Measurements from ENCODE around the gene FOXJ3. TPM values are rescaled to one million over a fixed set of nuclear protein-coding genes. Genes with fewer than 3 reads are reported as not detected.

Gene FOXJ3
- total and polyA plus RNA-seq, 2 of the 4 experiments (the other 2 are of a cell fraction), result 16.7 to 30.5 TPM

- Histone ChIP-seq H4K8ac (ENCODE audit: low read depth in 2 of 2, low read length in 2 of 2) (no peak overlapping the region), H3K79me1 (ENCODE audit: low read depth in 1 of 2, low read length in 2 of 2) (no peaks in the 10 kb centered on the region), H2BK120ac (ENCODE audit: low read depth, low read length) (no peak overlapping the region), H3K27me3 (ENCODE audit: control insufficient read depth, insufficient read depth, low read length) (peaks cover 32% of the 10 kb centered on the region), H2AK9ac (replicated peaks; ENCODE audit: low read depth, low read length, poor library complexity) (no peak overlapping the region), H4K20me1 (ENCODE audit: insufficient read depth, low read length) (no peaks in the 10 kb centered on the region), H3K36me3 (ENCODE audit: control insufficient read depth, insufficient read depth, low read length) (no peaks in the 10 kb centered on the region), H3K4me3 (ENCODE audit: insufficient read depth, low read depth, low read length) (no peak overlapping the region), H3K9me1 (ENCODE audit: insufficient read depth, low read length) (0 out of 2 replicates have a peak, but pooled peaks cover 3% of the 10 kb centered on the region), H3K9me3 (ENCODE audit: control insufficient read depth, insufficient read depth, low read length) (no peaks in the 10 kb centered on the region), H2BK20ac (ENCODE audit: low read depth, low read length) (no peak overlapping the region), H3K18ac (ENCODE audit: low read depth, low read length) (no peak overlapping the region), H2AFZ (replicated peaks; ENCODE audit: low read length, poor library complexity) (no peak overlapping the region), H3K56ac (ENCODE audit: extremely low read depth, insufficient read depth, low read length) (no peak overlapping the region), H3K23ac (ENCODE audit: low read depth, low read length) (no peak overlapping the region), H3K4me1 (ENCODE audit: control insufficient read depth, insufficient read depth, low read length) (no peaks in the 10 kb centered on the region), H3K27ac (ENCODE audit: insufficient read depth, low read length) (no peak overlapping the region), H2BK5ac (ENCODE audit: low read depth, low read length, poor library complexity, severe bottlenecking) (no peak overlapping the region), H3K14ac (replicated peaks; ENCODE audit: low read depth, low read length) (no peak overlapping the region), H3K4me2 (ENCODE audit: low read depth, low read length) (no peak overlapping the region), H3K4ac (ENCODE audit: low read depth, low read length) (no peak overlapping the region), H2BK15ac (ENCODE audit: low read depth, low read length) (no peak overlapping the region), H4K91ac (ENCODE audit: insufficient read depth, low read depth, low read length) (no peak overlapping the region), H3K9ac (ENCODE audit: low read depth, low read length) (no peak overlapping the region), H2AK5ac (ENCODE audit: low read depth, low read length) (no peak overlapping the region), H4K5ac (ENCODE audit: low read depth, low read length) (no peak overlapping the region)
- intact Hi-C loops (cut with micrococcal nuclease) (no loop called here), in situ Hi-C loops (cut with MboI; ENCODE audit: low sequenced_read_pairs) (no loop called here), dilution Hi-C loops (cut with HindIII; ENCODE audit: low sequenced_read_pairs, unreplicated experiment) (no loop called here)
- WGBS, 2 experiments (ENCODE audit: extremely low coverage in 2 of 2, insufficient read length in 1 of 2), result no CpG with 5 or more reads among the region's 6 CpGs
- DNase-seq (no peak), ATAC-seq (ENCODE audit: low read depth) (no peak)
- CTCF ChIA-PET, result no interaction called here
- POLR2A ChIA-PET (ENCODE audit: unreplicated experiment), result no interaction called here
- TF ChIP-seq MAZ (IDR thresholded peaks at IDR 0.05; ENCODE audit: borderline replicate concordance, low read depth, low read length) (no peak), MXI1 (IDR thresholded peaks at IDR 0.05; ENCODE audit: borderline replicate concordance, low read depth, low read length) (no peak), RAD21 (IDR thresholded peaks at IDR 0.05; ENCODE audit: low read length) (no peak), BHLHE40 (IDR thresholded peaks at IDR 0.05; ENCODE audit: low read depth, low read length) (no peak), POLR2A (IDR thresholded peaks at IDR 0.05; ENCODE audit: low read depth, low read length) (no peak)
- no TSS peak for BruUV-seq (replicated peaks)
Measured at GRCh38 chr1:42153624-42154023, 181.4 kb downstream of the FOXJ3 start.

Data from IMR-90 (cell line).